SK-N-SH treated with all-trans-retinoic acid at 6 μM for 48 hours (cell line): Measurements from ENCODE around the gene SYNPO2.

Source experiments
- ATAC-seq: fragments of 200-7000 bp; cut with Tn5 transposase; 3 replicates; pipeline ENCODE4 v1.9.1; 2020; ENCODE audit warnings: mild to moderate bottlenecking, moderate library complexity
- ARNTL ChIP-seq: fragments of 450-650 bp; formaldehyde crosslinking; IDR thresholded peaks from 2 replicates; pipeline ENCODE4 v1.5.0; 2020; ENCODE audit warnings: low read depth, mild to moderate bottlenecking, moderate library complexity, borderline replicate concordance
- BACH2 ChIP-seq: fragments of 250-450 bp; sonication (Bioruptor Pico); IDR thresholded peaks from 2 replicates; pipeline ENCODE4 v1.9.0; 2021; ENCODE audit warnings: mild to moderate bottlenecking, borderline replicate concordance
- CSDC2 ChIP-seq: fragments of 250-450 bp; sonication (Bioruptor Pico); IDR thresholded peaks from 2 replicates; pipeline ENCODE4 v1.5.0; 2020; ENCODE audit warnings: mild to moderate bottlenecking, moderate library complexity
- ESRRG ChIP-seq: fragments of 250-450 bp; sonication (Bioruptor Pico); IDR thresholded peaks from 2 replicates; pipeline ENCODE4 v1.6.1; 2021; ENCODE audit warnings: mild to moderate bottlenecking
- GLIS3 ChIP-seq: fragments of 250-450 bp; sonication (Bioruptor Pico); IDR thresholded peaks from 2 replicates; pipeline ENCODE4 v1.5.0; 2020; ENCODE audit warnings: mild to moderate bottlenecking, moderate library complexity
- ISL1 ChIP-seq: fragments of 250-450 bp; sonication (Bioruptor Pico); IDR thresholded peaks from 2 replicates; pipeline ENCODE4 v2.1.2; 2022; ENCODE audit warnings: mild to moderate bottlenecking, moderate library complexity
- PATZ1 ChIP-seq: fragments of 250-450 bp; sonication (Bioruptor Pico); IDR thresholded peaks from 2 replicates; pipeline ENCODE4 v1.8.0; 2020; ENCODE audit warnings: mild to moderate bottlenecking, moderate library complexity, borderline replicate concordance
- POU6F1 ChIP-seq: fragments of 250-450 bp; sonication (Bioruptor Pico); IDR thresholded peaks from 2 replicates; pipeline ENCODE4 v1.8.0; 2021; ENCODE audit warnings: low read depth, mild to moderate bottlenecking, moderate library complexity, borderline replicate concordance
- PPARA ChIP-seq: fragments of 250-450 bp; sonication (Bioruptor Pico); IDR thresholded peaks from 2 replicates; pipeline ENCODE4 v1.5.0; 2020; ENCODE audit warnings: mild to moderate bottlenecking, borderline replicate concordance
- TOX ChIP-seq: fragments of 250-450 bp; sonication (Bioruptor Pico); IDR thresholded peaks from 2 replicates; pipeline ENCODE4 v1.8.0; 2021; ENCODE audit warnings: mild to moderate bottlenecking, moderate library complexity, borderline replicate concordance
- ZC3H10 ChIP-seq: fragments of 250-450 bp; sonication (Bioruptor Pico); IDR thresholded peaks from 2 replicates; pipeline ENCODE4 v1.5.1; 2021; ENCODE audit warnings: mild to moderate bottlenecking, moderate library complexity
- ZFP30 ChIP-seq: fragments of 450-650 bp; formaldehyde crosslinking; IDR thresholded peaks from 2 replicates; pipeline ENCODE4 v1.5.0; 2022; ENCODE audit warnings: mild to moderate bottlenecking, moderate library complexity
- ZNF565 ChIP-seq: fragments of 450-650 bp; formaldehyde crosslinking; conservative IDR thresholded peaks from 2 replicates; pipeline ENCODE4 v1.5.0; 2020; ENCODE audit warnings: low read depth, mild to moderate bottlenecking, moderate library complexity
- ZNF70 ChIP-seq: fragments of 450-650 bp; formaldehyde crosslinking; IDR thresholded peaks from 2 replicates; pipeline ENCODE4 v1.5.0; 2020; ENCODE audit warnings: mild to moderate bottlenecking, moderate library complexity
- ZNF8 ChIP-seq: fragments of 450-650 bp; formaldehyde crosslinking; IDR thresholded peaks from 2 replicates; pipeline ENCODE4 v1.5.0; 2020; ENCODE audit warnings: mild to moderate bottlenecking, moderate library complexity

SYNPO2 gene

GRCh38 chr4:118881512-118882146 is 7.0 kb upstream of the SYNPO2 start (continued):
- no peak for TF ChIP-seq POU6F1
- no peak for TF ChIP-seq TOX (CRISPR knock-in tag)

- TF ChIP-seq ZC3H10 (CRISPR knock-in tag) (no peak), POU6F1 (no peak), ISL1 (CRISPR knock-in tag) (no peak)
- peak; percentile 14; the same call in 1 of the 3 replicates for ATAC-seq
Measured at GRCh38 chr4:118883861-118884260, 4.8 kb upstream of the SYNPO2 start.

DNA sequence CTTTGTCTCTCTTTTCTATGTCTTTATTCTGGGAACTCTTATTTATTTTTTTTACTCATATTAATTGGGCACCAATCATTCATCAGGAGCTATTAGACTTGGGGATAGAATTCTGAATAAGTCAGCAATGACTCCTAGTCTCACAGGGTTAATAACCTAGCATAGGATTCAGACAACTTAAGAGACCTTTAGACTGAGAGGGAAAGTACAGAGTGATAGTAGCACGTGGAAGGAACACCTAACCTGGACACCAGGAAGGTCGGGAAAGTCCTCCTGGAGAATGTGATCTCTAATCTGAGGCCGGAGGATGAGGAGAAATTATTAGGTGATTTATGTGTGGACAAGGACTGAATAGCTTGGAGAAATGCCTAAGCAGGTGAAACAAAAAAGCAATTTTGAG is 3.9 kb upstream of the SYNPO2 start:
- no peak for ATAC-seq
- TF ChIP-seq POU6F1: no peak
- TF ChIP-seq ZFP30 (CRISPR knock-in tag): no peak

DNA sequence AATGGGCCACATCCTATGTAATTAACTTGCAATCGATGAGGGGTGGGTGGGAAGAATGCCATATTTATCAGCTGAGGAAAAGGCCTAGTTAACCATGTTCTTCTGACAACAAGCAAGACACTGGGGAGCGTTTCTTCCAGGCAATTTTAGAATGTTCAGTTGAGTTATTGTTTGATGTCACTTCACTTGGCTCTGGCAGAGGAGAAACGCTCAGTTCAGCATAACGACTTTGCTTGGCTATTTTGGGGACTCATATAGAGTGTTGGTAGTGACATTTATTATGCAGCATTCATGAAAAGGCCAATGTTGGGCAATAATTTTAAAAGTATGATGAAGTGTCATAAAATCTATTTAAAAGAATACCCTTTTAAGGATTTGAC is 648 bp downstream of the SYNPO2 start:
- ATAC-seq: peak; percentile 22
- no peak for TF ChIP-seq ZNF70 (CRISPR knock-in tag)
- no peak for TF ChIP-seq ZNF8
- no peak for TF ChIP-seq BACH2 (CRISPR knock-in tag)
- TF ChIP-seq ISL1 (CRISPR knock-in tag): no peak
- TF ChIP-seq CSDC2: no peak
- TF ChIP-seq ARNTL (CRISPR knock-in tag): no peak

GRCh38 chr4:118894034-118894433 is 5.4 kb downstream of the SYNPO2 start:
- no peak for ATAC-seq

More at GRCh38 chr4:118894034-118894433, 5.4 kb downstream of the SYNPO2 start:
- TF ChIP-seq ZNF565 (CRISPR knock-in tag): no peak
- TF ChIP-seq PATZ1 (CRISPR knock-in tag): no peak
- TF ChIP-seq CSDC2: no peak
- no peak for TF ChIP-seq ESRRG (CRISPR knock-in tag)
- no peak for TF ChIP-seq ZFP30 (CRISPR knock-in tag)
- TF ChIP-seq ZNF70 (CRISPR knock-in tag): no peak
- no peak for TF ChIP-seq ZC3H10 (CRISPR knock-in tag)
- no peak for TF ChIP-seq PPARA
- no peak for TF ChIP-seq POU6F1
- no peak for TF ChIP-seq BACH2 (CRISPR knock-in tag)
- TF ChIP-seq GLIS3 (CRISPR knock-in tag): no peak
